Nephron (organoid): ENCODE results near the gene USP44.

ENCODE experiments used
- H3K27ac Mint-ChIP-seq, 3 experiments: 2 replicates each; pipeline ENCODE4 v1.8.0; 2020; ENCODE audit warnings: mixed read lengths in 3 of 3, mild to moderate bottlenecking in 2 of 3, moderate library complexity in 1 of 3
- H3K27me3 Mint-ChIP-seq: 2 replicates; pipeline ENCODE4 v1.8.0; 2021; ENCODE audit warnings: low read depth, mild to moderate bottlenecking, moderate library complexity, mixed read lengths
- H3K36me3 Mint-ChIP-seq: 2 replicates; pipeline ENCODE4 v1.8.0; 2020; ENCODE audit warnings: low read depth, mixed read lengths
- H3K4me1 Mint-ChIP-seq: 2 replicates; pipeline ENCODE4 v1.8.0; 2020; ENCODE audit warnings: mixed read lengths
- H3K4me3 Mint-ChIP-seq, 3 experiments: 2 replicates each; pipeline ENCODE4 v1.8.0; 2020; ENCODE audit warnings: mild to moderate bottlenecking in 3 of 3, mixed read lengths in 3 of 3, moderate library complexity in 2 of 3
- H3K9me3 Mint-ChIP-seq: 2 replicates; pipeline ENCODE4 v1.8.0; 2020; ENCODE audit warnings: mixed read lengths
- CTCF ChIP-seq, 3 experiments: fragments of 200-600 bp; sonication (generic); IDR thresholded peaks; one replicate each; pipeline ENCODE4 v1.5.0; 2021; ENCODE audit warnings: antibody characterized with exemption in 3 of 3; ENCODE audit not compliant: unreplicated experiment in 3 of 3

Gene USP44

DNA sequence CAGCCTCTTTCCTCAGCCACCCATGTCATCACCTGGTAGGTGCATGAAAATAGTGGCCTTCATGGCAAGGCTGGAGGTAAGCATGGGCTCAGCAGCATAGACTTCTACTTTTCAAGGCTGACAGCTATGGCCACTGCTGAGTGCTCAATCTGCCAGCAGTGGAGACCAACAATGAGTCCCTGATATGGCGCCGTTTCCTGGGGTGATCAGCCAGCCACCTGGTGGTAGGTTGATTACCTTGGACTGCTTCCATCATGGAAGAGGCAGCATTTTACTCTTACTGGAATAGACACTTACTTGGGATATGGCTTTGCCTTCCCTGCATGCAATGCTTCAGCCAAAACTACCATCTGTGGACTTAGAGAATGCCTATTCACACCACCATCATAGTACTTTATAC is 39.5 kb upstream of the USP44 start:
- H3K27ac Mint-ChIP-seq, result no peak overlapping the region
- H3K27me3 Mint-ChIP-seq, result no peaks in the 10 kb centered on the region
- H3K36me3 Mint-ChIP-seq, result no peaks in the 10 kb centered on the region
- H3K9me3 Mint-ChIP-seq, result no peaks in the 10 kb centered on the region
- no peak for TF ChIP-seq CTCF (IDR thresholded peaks at IDR 0.05; ENCODE audit: unreplicated experiment in 3 of 3)
- H3K4me1 Mint-ChIP-seq, result peaks cover 8% of the 10 kb centered on the region
- H3K4me3 Mint-ChIP-seq, result no peak overlapping the region

DNA sequence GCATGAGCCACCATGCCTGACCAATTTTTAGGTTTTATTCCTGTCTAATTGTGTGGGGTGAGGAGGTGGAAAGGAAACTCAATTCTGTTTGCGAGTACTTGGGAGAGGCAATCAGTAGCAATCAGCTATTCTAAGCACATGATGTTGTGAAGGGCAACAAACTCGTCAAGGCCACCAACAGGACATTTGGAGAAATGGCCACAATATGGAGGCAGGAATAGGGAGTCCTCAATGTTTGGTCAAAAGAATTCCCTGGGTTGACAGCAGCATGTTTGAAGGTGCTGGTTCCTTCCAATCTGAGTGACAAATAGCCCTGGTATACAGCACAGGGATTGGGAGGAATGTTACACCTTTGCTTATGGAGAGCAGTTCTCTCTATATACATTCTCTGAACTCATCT is 32.7 kb upstream of the USP44 start:
- no peak overlapping the region for H3K4me3 Mint-ChIP-seq
- H3K27me3 Mint-ChIP-seq, result no peaks in the 10 kb centered on the region
- H3K36me3 Mint-ChIP-seq, result no peaks in the 10 kb centered on the region
- H3K4me1 Mint-ChIP-seq, result no peaks in the 10 kb centered on the region
- TF ChIP-seq CTCF (IDR thresholded peaks at IDR 0.05; ENCODE audit: unreplicated experiment in 3 of 3), result no peak
- H3K9me3 Mint-ChIP-seq, result no peaks in the 10 kb centered on the region
- no peak overlapping the region for H3K27ac Mint-ChIP-seq

- Mint-ChIP-seq H3K9me3 (no peaks in the 10 kb centered on the region), H3K4me1 (no peaks in the 10 kb centered on the region), H3K27ac (no peak overlapping the region), H3K36me3 (no peaks in the 10 kb centered on the region), H3K27me3 (no peaks in the 10 kb centered on the region), H3K4me3 (no peak overlapping the region)
- peak; percentile 62 to 74 (median 72) for TF ChIP-seq CTCF (IDR thresholded peaks at IDR 0.05; ENCODE audit: unreplicated experiment in 3 of 3)
Observed at GRCh38 chr12:95582230-95583058, 31.2 kb upstream of the USP44 start.

- Mint-ChIP-seq H3K36me3 (no peaks in the 10 kb centered on the region), H3K4me3 (no peak overlapping the region), H3K27ac (no peak overlapping the region), H3K9me3 (no peaks in the 10 kb centered on the region), H3K27me3 (peaks cover 12% of the 10 kb centered on the region), H3K4me1 (no peaks in the 10 kb centered on the region)
- no peak for TF ChIP-seq CTCF (IDR thresholded peaks at IDR 0.05; ENCODE audit: unreplicated experiment in 3 of 3)
Observed at GRCh38 chr12:95577820-95578219, 26.5 kb upstream of the USP44 start.

DNA sequence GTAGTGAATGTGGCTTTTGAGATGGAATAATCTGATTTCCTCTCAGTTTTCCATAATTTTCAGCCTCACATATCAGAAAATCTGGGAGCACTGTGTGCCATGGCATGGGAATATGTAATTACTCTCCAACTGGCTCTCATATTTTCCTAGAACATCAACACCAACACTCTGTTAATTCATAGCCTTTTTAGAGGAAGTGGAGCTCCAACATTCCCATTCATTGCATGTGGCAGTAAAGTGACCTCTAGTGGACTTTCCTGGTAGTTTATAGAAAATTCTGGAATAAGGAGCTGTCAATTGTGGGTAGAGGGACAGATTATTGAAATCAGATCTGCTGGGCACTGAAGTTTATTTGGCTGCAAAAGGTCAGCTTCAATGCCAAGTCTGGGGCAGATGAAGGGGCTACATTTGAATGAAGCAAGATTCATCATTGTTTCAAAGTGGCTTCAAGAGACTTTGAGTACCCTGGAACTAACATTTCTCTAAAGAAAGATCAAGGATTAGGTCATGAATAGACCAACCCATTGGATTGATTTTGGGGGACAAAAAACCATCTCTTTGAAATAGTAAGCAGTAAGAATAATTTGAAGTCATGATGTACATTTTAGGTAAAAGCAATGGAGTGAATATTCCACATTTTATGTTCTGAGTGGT is 23.6 kb upstream of the USP44 start:
- peaks cover 12% of the 10 kb centered on the region for H3K27me3 Mint-ChIP-seq
- H3K36me3 Mint-ChIP-seq, result no peaks in the 10 kb centered on the region
- no peaks in the 10 kb centered on the region for H3K4me1 Mint-ChIP-seq
- TF ChIP-seq CTCF (IDR thresholded peaks at IDR 0.05; ENCODE audit: unreplicated experiment in 3 of 3), result peak; percentile 60 to 64 (median 61)
- H3K9me3 Mint-ChIP-seq, result no peaks in the 10 kb centered on the region
- no peak overlapping the region for H3K4me3 Mint-ChIP-seq
- H3K27ac Mint-ChIP-seq, result no peak overlapping the region
